DOHH2 (cell line): Measurements from ENCODE around the gene GALNT14.

Experiments
- H3F3A ChIP-seq: fragments of 200-600 bp; sonication (generic), shearing (Covaris generic); 2 replicates; pipeline ENCODE4 v1.6.0; 2016; ENCODE audit warnings: antibody characterized with exemption, mild to moderate bottlenecking; ENCODE audit not compliant: control insufficient read depth, insufficient read depth
- H3K27ac ChIP-seq: fragments of 200-600 bp; sonication (generic); 2 replicates; pipeline ENCODE4 v1.5.1; 2014; ENCODE audit warnings: low read depth, mild to moderate bottlenecking, low read length, moderate library complexity
- H3K27me3 ChIP-seq: fragments of 200-600 bp; sonication (generic); 2 replicates; pipeline ENCODE4 v1.6.1; 2014; ENCODE audit warnings: mild to moderate bottlenecking, low read length, mixed read lengths; ENCODE audit not compliant: control insufficient read depth
- H3K36me3 ChIP-seq: fragments of 200-600 bp; sonication (generic); 2 replicates; pipeline ENCODE4 v1.6.1; 2014; ENCODE audit warnings: mild to moderate bottlenecking, low read length, moderate library complexity, mixed read lengths; ENCODE audit not compliant: control insufficient read depth
- H3K4me1 ChIP-seq: fragments of 200-600 bp; sonication (generic); 2 replicates; pipeline ENCODE4 v1.6.1; 2014; ENCODE audit warnings: mild to moderate bottlenecking, low read length, mixed read lengths; ENCODE audit not compliant: control insufficient read depth
- H3K4me2 ChIP-seq: fragments of 200-600 bp; sonication (generic); 2 replicates; pipeline ENCODE4 v1.6.0; 2014; ENCODE audit warnings: mild to moderate bottlenecking, low read length, moderate library complexity
- H3K4me3 ChIP-seq: fragments of 200-600 bp; sonication (generic); 2 replicates; pipeline ENCODE4 v1.5.1; 2014; ENCODE audit warnings: mild to moderate bottlenecking, low read length, mixed read lengths
- H3K79me2 ChIP-seq: fragments of 200-600 bp; sonication (generic); 2 replicates; pipeline ENCODE4 v1.6.1; 2014; ENCODE audit warnings: mild to moderate bottlenecking, low read length, mixed read lengths; ENCODE audit not compliant: control insufficient read depth
- H3K9me2 ChIP-seq: fragments of 200-600 bp; sonication (generic); replicated peaks from 2 replicates; pipeline ENCODE4 v1.6.1; 2014; ENCODE audit warnings: mild to moderate bottlenecking, low read length, mixed read lengths; ENCODE audit not compliant: control insufficient read depth
- H3K9me3 ChIP-seq: fragments of 200-600 bp; sonication (generic); 2 replicates; pipeline ENCODE4 v1.6.1; 2014; ENCODE audit warnings: antibody characterized with exemption, low read length, mixed read lengths; ENCODE audit not compliant: control insufficient read depth, insufficient read depth
- H4K20me1 ChIP-seq: fragments of 200-600 bp; sonication (generic); 2 replicates; pipeline ENCODE4 v1.6.0; 2014; ENCODE audit warnings: low read depth, mild to moderate bottlenecking, antibody characterized with exemption, low read length, moderate library complexity; ENCODE audit not compliant: control insufficient read depth, insufficient read depth
- EZH2phosphoT487 ChIP-seq: fragments of 200-600 bp; sonication (generic); IDR thresholded peaks from 2 replicates; pipeline ENCODE4 v1.6.1; 2017; ENCODE audit warnings: borderline replicate concordance, mild to moderate bottlenecking, antibody characterized with exemption, low read length, moderate library complexity, mixed read lengths
- TF ChIP-seq, protein P1 (sequence below): fragments of 200-600 bp; sonication (generic); IDR thresholded peaks from one replicate; pipeline ENCODE4 v1.5.1; 2014; ENCODE audit warnings: antibody characterized with exemption, mild to moderate bottlenecking, low read depth, low read length; ENCODE audit not compliant: poor library complexity, severe bottlenecking

GALNT14 gene

DNA sequence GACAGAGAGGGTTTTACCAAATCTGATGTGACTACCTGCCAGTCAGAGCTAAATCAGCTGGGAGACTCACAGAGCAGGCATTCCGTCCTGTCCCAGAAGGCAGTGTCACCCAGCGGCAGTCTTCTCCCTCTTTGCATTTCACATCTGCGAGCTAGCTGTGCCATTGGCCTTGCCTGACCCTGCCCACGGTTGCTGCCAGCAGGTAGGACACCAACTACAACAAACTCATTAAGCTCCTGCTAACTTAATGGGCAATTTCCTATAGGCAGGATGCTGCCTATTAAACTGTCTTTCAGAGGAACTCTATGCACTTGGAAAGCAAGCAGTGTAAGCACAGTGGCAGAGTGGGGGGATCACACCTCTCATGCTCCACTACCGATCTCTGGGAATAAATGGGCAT is 214.6 kb downstream of the GALNT14 start:
- H3K4me3 ChIP-seq, result no peak overlapping the region
- no peak overlapping the region for H3K4me2 ChIP-seq
- no peaks in the 10 kb centered on the region for H3K36me3 ChIP-seq
- H3K9me2 ChIP-seq, result no peaks in the 10 kb centered on the region
- no peak overlapping the region for H3K27ac ChIP-seq
- no peak for TF ChIP-seq EZH2phosphoT487
- TF ChIP-seq, protein P1, sequence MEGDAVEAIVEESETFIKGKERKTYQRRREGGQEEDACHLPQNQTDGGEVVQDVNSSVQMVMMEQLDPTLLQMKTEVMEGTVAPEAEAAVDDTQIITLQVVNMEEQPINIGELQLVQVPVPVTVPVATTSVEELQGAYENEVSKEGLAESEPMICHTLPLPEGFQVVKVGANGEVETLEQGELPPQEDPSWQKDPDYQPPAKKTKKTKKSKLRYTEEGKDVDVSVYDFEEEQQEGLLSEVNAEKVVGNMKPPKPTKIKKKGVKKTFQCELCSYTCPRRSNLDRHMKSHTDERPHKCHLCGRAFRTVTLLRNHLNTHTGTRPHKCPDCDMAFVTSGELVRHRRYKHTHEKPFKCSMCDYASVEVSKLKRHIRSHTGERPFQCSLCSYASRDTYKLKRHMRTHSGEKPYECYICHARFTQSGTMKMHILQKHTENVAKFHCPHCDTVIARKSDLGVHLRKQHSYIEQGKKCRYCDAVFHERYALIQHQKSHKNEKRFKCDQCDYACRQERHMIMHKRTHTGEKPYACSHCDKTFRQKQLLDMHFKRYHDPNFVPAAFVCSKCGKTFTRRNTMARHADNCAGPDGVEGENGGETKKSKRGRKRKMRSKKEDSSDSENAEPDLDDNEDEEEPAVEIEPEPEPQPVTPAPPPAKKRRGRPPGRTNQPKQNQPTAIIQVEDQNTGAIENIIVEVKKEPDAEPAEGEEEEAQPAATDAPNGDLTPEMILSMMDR, result no peak
- no peaks in the 10 kb centered on the region for H3K9me3 ChIP-seq
- no peaks in the 10 kb centered on the region for H3K4me1 ChIP-seq
- no peaks in the 10 kb centered on the region for H3F3A ChIP-seq
- H4K20me1 ChIP-seq, result no peaks in the 10 kb centered on the region
- no peaks in the 10 kb centered on the region for H3K79me2 ChIP-seq
- H3K27me3 ChIP-seq, result no peaks in the 10 kb centered on the region

DNA sequence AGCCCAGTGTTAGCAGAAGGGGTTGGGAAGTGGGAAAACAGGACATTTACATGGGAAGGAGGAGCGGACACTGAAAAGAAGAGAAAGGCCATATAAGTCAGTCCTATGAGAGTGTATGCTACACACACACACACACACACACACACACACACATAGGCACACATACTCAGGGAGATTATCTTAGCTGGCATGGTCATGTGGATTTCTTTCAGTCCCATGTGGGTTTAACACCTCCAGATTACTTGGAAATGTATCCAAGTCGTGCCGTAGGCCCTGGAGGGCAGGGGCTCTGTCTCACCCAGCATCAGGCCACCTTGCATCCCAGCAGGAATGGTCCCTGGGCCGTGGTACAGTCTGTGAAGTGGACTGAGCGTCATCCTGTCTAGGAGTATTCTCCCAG is 217.7 kb downstream of the GALNT14 start:
- no peaks in the 10 kb centered on the region for H3F3A ChIP-seq
- H3K9me2 ChIP-seq, result no peaks in the 10 kb centered on the region
- no peak overlapping the region for H3K4me3 ChIP-seq
- no peaks in the 10 kb centered on the region for H3K79me2 ChIP-seq
- H3K36me3 ChIP-seq, result no peaks in the 10 kb centered on the region
- H3K9me3 ChIP-seq, result no peaks in the 10 kb centered on the region
- H3K27ac ChIP-seq, result no peak overlapping the region
- no peaks in the 10 kb centered on the region for H3K27me3 ChIP-seq
- H3K4me2 ChIP-seq, result no peak overlapping the region
- no peaks in the 10 kb centered on the region for H4K20me1 ChIP-seq
- H3K4me1 ChIP-seq, result no peaks in the 10 kb centered on the region
- TF ChIP-seq, protein P1, result no peak
- no peak for TF ChIP-seq EZH2phosphoT487

DNA sequence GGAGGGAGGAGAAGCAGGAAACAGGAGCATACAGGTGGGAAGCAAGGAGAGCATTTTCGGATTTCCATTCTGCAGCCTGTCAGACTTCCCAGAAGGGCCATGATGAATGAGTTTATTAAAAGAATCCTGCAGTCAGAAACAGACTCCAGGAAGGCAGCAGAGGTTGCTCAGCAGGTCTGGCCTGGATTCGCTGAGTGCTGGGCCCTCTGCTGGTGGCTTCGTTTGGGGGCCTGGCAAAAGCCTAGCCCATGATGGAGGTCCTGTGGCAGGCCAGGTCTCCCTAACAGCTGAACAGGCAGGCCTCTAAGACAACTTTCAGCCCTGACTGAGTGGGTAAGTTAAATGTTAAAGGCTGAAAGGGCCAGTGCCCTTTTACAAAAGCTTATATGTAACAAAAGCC is 222.8 kb downstream of the GALNT14 start:
- Histone ChIP-seq H3F3A (no peaks in the 10 kb centered on the region), H3K4me1 (no peaks in the 10 kb centered on the region)
- TF ChIP-seq, protein P1, result peak; percentile 42
- no peak for TF ChIP-seq EZH2phosphoT487

DNA sequence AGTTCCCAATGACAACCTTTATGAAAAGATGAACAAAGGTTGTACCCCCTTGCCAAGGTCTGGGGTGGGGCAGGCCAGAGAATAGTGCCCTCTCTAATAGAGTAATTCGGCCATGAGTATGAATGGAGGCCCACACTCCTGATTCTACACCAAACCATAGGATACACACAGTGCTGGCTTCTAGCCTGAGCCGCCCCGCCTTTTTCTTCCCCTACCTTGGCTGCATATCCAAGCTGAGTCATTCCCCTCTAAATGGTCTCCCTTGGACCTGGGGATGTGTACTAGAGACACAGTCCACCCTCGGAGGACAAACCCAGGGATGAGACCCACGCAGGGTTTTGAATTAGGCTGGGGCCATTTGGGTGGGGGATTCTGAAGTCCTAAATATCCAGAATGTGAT is 223.8 kb downstream of the GALNT14 start:
- TF ChIP-seq EZH2phosphoT487, result no peak
- TF ChIP-seq, protein P1, result no peak
- H3K9me2 ChIP-seq, result no peaks in the 10 kb centered on the region

More for the DNA sequence above, 222.8 kb downstream of the GALNT14 start:
- H3K9me2 ChIP-seq, result no peaks in the 10 kb centered on the region
- no peak overlapping the region for H3K27ac ChIP-seq
- no peaks in the 10 kb centered on the region for H4K20me1 ChIP-seq
- H3K9me3 ChIP-seq, result no peaks in the 10 kb centered on the region
- H3K79me2 ChIP-seq, result no peaks in the 10 kb centered on the region
- H3K4me2 ChIP-seq, result no peak overlapping the region
- no peak overlapping the region for H3K4me3 ChIP-seq
- no peaks in the 10 kb centered on the region for H3K27me3 ChIP-seq
- H3K36me3 ChIP-seq, result no peaks in the 10 kb centered on the region

More for the DNA sequence above, 223.8 kb downstream of the GALNT14 start:
- H3K27ac ChIP-seq, result no peak overlapping the region
- H3K4me3 ChIP-seq, result no peak overlapping the region
- no peak overlapping the region for H3K4me2 ChIP-seq
- no peaks in the 10 kb centered on the region for H3K9me3 ChIP-seq
- H4K20me1 ChIP-seq, result no peaks in the 10 kb centered on the region
- H3K36me3 ChIP-seq, result no peaks in the 10 kb centered on the region
- no peaks in the 10 kb centered on the region for H3F3A ChIP-seq
- no peaks in the 10 kb centered on the region for H3K27me3 ChIP-seq
- H3K79me2 ChIP-seq, result no peaks in the 10 kb centered on the region
- no peaks in the 10 kb centered on the region for H3K4me1 ChIP-seq
